VCaP (cell line): ENCODE measurements around the gene NUDT9.
"Not testable (repeated sequence)": the region's sequence is repeated elsewhere in the genome, so short reads cannot be mapped to it uniquely, and the experiment has no call there.

Experiments
- H3K27ac ChIP-seq: fragments of 450-650 bp; 2 replicates; pipeline ENCODE4 v1.5.1; 2017
- TF ChIP-seq, protein P1 (sequence below): fragments of 450-650 bp; conservative IDR thresholded peaks from 2 replicates; pipeline ENCODE4 v1.5.1; 2017; ENCODE audit warnings: mild to moderate bottlenecking, moderate library complexity

The NUDT9 gene, protein sequence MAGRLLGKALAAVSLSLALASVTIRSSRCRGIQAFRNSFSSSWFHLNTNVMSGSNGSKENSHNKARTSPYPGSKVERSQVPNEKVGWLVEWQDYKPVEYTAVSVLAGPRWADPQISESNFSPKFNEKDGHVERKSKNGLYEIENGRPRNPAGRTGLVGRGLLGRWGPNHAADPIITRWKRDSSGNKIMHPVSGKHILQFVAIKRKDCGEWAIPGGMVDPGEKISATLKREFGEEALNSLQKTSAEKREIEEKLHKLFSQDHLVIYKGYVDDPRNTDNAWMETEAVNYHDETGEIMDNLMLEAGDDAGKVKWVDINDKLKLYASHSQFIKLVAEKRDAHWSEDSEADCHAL

DNA sequence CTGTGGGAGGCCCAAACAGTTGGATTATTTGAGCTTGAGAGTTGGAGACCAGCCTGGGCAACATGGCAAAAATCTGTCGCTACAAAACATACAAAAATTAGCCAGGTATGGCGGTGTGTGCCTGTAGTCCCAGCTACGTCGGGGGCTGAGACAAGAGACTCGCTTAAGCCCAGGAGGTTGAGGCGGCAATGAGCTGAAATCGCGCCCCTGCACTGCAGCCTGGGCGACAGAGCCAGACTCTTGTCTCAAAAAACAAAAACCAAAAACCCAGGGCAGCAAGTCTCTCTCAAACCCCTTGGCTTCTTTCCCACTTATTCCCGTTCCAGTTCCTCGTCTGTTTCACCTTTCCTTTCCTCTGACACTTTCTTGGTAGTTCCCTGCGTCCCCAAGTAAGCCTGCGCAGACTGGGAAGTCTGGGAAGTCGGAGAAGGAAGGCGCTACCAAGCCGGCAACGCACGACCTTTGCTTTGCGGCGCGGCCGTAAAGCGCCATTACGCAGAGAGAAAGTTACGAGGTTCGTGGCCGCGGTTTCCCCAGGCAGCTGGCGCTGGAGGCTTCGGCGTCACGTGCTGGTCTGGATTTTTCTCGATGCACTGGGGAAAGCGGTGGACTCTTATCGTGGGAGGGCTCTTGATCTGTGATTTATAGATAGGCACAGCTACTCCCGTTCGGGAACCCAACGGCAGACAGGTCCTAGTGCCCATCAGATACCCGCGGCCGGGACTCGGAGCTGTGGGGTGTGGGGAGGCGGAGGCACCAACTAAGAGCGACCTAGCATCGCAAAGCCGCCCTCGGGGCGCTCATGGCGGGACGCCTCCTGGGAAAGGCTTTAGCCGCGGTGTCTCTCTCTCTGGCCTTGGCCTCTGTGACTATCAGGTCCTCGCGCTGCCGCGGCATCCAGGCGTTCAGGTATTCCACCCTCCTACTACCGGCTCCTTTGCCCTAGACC is at the start of gene NUDT9:
Gene NUDT9 (plus strand): TSS at position 470 of the 949 bp plus-strand sequence. CDS start 333 bp downstream, at position 803.
- TF ChIP-seq, protein P1, sequence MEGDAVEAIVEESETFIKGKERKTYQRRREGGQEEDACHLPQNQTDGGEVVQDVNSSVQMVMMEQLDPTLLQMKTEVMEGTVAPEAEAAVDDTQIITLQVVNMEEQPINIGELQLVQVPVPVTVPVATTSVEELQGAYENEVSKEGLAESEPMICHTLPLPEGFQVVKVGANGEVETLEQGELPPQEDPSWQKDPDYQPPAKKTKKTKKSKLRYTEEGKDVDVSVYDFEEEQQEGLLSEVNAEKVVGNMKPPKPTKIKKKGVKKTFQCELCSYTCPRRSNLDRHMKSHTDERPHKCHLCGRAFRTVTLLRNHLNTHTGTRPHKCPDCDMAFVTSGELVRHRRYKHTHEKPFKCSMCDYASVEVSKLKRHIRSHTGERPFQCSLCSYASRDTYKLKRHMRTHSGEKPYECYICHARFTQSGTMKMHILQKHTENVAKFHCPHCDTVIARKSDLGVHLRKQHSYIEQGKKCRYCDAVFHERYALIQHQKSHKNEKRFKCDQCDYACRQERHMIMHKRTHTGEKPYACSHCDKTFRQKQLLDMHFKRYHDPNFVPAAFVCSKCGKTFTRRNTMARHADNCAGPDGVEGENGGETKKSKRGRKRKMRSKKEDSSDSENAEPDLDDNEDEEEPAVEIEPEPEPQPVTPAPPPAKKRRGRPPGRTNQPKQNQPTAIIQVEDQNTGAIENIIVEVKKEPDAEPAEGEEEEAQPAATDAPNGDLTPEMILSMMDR: no peak

DNA sequence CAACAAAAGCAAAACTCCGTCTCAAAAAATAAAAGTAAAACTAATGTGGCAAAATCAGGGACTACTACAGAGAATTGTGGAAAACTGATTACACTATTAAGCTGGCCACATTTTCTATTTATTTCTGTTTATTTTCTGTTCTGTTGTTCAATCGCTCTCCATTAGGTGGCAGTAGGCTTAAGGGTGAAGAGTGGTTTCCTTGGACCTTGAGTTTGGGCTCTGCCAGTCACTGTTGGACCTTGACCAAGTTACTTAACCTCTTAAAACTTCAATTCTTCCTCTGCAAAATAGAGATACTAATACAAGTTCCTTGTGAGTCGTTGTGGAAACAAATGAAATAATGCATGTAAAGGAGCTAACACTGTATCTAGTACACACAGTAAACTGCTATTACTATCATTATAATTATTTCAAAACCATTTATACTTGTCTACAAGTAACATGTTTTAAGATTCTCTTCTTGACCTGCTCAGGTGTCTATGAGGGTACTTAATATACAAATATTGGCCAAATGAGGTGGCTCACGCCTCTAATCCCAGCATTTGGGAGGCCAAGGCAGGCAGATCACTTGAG is 46.6 kb upstream of the NUDT9 start:
- TF ChIP-seq, protein P1: peak; percentile 92
- peak overlapping the region; percentile 31; the same call in 1 of the 2 replicates for H3K27ac ChIP-seq

More for the DNA sequence above, at the start of gene NUDT9:
- H3K27ac ChIP-seq: peak within 1 kb of the TSS; percentile 90

DNA sequence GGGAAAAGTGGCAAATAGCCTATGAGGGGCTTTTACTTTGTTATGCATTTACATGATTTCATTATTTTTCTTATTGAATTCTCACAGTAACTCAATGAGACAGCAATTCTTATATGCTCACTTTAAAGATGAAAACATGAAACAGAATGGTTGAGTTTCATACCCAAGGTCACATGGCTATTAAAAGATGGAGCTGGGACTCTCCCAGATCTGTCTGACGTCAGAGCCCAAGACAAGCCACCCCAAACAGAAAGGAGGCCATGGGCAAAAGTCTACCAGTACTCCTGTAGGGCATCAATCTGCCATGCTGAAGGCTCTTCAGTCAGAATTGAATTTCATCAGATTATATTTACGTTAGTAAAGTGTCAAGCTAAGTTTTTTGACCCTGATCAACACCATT is 44.6 kb upstream of the NUDT9 start:
- TF ChIP-seq, protein P1: no peak
- no peak overlapping the region for H3K27ac ChIP-seq

DNA sequence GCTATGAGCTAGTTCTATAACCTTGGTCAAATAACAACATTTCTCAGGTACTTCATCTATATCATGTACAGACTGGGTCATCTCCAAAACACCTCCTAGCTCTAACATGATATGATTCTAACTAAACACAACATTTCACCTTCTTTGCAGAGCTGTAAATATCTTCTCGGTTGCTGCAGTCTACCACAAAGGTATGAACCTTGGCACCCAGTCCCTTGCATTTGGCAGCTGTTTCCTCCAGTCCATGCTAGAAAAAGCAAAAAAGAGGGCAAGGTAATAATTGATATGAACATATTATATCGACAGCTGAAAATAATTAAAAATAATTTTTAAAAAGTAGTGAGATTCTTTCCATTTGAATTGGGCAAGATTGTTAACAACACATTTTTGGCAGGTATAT is 40.3 kb upstream of the NUDT9 start:
- no peak overlapping the region for H3K27ac ChIP-seq
- TF ChIP-seq, protein P1: no peak

DNA sequence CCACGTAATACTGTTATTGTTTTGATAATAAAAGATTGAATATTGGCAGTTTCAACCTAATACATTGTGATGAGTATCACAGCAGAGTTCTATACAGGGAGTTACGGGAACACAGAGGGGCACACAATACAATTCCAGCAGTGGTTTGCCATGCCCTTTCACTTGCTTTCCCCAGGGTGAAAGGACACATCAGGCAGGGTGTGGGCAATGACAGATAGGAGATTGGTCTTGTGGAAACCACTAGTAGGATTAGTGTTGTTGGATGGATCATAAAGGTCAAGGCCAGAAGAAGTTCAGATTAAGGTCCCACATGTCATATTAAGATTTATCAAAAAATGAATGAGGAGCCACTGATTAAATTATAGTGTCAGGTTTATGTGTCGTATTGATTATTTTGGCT is 39.4 kb upstream of the NUDT9 start:
- TF ChIP-seq, protein P1: no peak
- H3K27ac ChIP-seq: no peak overlapping the region

DNA sequence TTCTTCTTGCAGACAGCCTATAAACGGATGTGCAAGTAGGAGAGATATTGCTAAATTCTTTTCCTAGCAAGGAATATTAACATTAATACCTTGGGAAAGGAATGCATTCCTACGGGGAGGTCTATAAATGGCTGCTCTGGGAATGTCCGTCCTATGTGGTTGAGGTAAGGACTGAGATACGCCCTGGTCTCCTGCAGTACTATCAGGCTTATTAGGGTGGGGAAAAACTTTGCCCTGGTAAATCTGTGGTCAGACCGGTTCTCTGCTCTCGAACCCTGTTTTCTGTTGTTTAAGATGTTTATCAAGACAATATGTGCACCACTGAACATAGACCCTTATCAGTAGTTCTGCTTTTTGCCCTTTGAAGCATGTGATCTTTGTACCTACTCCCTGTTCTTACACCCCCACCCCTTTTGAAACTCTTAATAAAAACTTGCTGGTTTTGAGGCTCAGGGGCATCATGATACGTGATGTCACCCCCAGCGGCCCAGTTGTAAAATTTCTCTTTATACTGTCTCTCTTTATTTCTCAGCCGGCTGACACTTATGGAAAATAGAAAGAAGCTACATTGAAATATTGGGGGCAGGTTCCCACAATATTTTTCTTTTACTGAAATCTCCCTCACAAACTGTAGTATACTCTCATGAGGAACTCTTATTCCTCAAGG is 37.8 kb upstream of the NUDT9 start:
- H3K27ac ChIP-seq: not testable (repeated sequence)

DNA sequence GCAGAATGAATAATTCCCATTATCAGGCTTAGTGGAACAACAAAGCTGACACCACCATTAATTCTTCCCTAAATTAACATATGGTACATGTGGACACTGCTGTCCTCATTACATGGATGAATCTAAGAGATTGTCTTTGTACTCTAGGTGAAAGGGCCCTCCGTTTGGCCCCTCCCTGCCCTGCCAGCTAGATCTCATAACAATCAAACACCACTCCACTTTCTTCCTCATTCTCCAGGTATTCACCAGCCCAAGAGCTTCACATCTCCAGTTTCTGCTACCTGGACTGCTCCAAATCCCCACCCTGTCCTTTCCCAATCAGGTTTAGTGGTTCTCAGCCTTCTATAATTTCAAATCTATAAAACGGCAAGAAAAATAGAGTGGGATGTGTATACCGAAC is 35.1 kb upstream of the NUDT9 start:
- H3K27ac ChIP-seq: no peak overlapping the region
- TF ChIP-seq, protein P1: no peak
